Measurements from ENCODE around the gene TSG101. TPM values are rescaled to one million over a fixed set of nuclear protein-coding genes. Genes with fewer than 3 reads are reported as not detected.

The TSG101 gene
- total RNA-seq, 2 donors from 2014 or later: 56.3 to 67.4 TPM

GRCh38 chr11:18501629-18502028, 25.1 kb downstream of the TSG101 start:
- H3K4me1 Mint-ChIP-seq: no peaks in the 10 kb centered on the region
- DNase-seq: no peak
- Histone ChIP-seq H3K4me1 (ENCODE audit: control insufficient read depth, insufficient read depth, low read length) (no peaks in the 10 kb centered on the region), H3K36me3 (ENCODE audit: control insufficient read depth, insufficient read depth, low read length) (peaks cover 84% of the 10 kb centered on the region), H3K27ac (ENCODE audit: low read depth, low read length) (no peak overlapping the region), H3K9ac (ENCODE audit: extremely low read depth, low read length, poor library complexity, severe bottlenecking) (no peak overlapping the region), H3K4me3 (ENCODE audit: low read length) (no peak overlapping the region), H3K27me3 (ENCODE audit: control insufficient read depth, insufficient read depth, low read length, poor library complexity, severe bottlenecking) (no peaks in the 10 kb centered on the region), H3K9me3 (ENCODE audit: control insufficient read depth, low read length) (no peaks in the 10 kb centered on the region)
- no peaks in the 10 kb centered on the region for H3K27me3 Mint-ChIP-seq (ENCODE audit: insufficient read depth)
- no peak overlapping the region for H3K4me3 Mint-ChIP-seq
- H3K36me3 Mint-ChIP-seq (ENCODE audit: low read depth): peaks cover 75% of the 10 kb centered on the region
- H3K9me3 Mint-ChIP-seq: no peaks in the 10 kb centered on the region
- WGBS, 2 experiments (ENCODE audit: insufficient coverage in 1 of 2, insufficient read length in 1 of 2): 100% methylated on average over 1 of the region's 1 CpG; no CpG with 5 or more reads in 1 of the 2 experiments
- no peak for TF ChIP-seq CTCF (conservative IDR thresholded peaks at IDR 0.05)
- H3K27ac Mint-ChIP-seq: no peak overlapping the region

GRCh38 chr11:18498039-18498438, 28.7 kb downstream of the TSG101 start:
- Mint-ChIP-seq H3K27me3 (ENCODE audit: insufficient read depth) (no peaks in the 10 kb centered on the region), H3K27ac (no peak overlapping the region), H3K4me3 (no peak overlapping the region), H3K36me3 (ENCODE audit: low read depth) (peaks cover 63% of the 10 kb centered on the region), H3K4me1 (no peaks in the 10 kb centered on the region), H3K9me3 (no peaks in the 10 kb centered on the region)
- TF ChIP-seq CTCF (conservative IDR thresholded peaks at IDR 0.05): no peak
- H3K4me3 ChIP-seq (ENCODE audit: low read length): no peak overlapping the region
- DNase-seq: no peak
- H3K27ac ChIP-seq (ENCODE audit: low read depth, low read length): no peak overlapping the region
- H3K36me3 ChIP-seq (ENCODE audit: control insufficient read depth, insufficient read depth, low read length): peaks cover 75% of the 10 kb centered on the region
- WGBS, 2 experiments (ENCODE audit: insufficient coverage in 1 of 2, insufficient read length in 1 of 2): 92 to 97% methylated on average over 1 of the region's 1 CpG
- H3K9me3 ChIP-seq (ENCODE audit: control insufficient read depth, low read length): no peaks in the 10 kb centered on the region
- no peak overlapping the region for H3K9ac ChIP-seq (ENCODE audit: extremely low read depth, low read length, poor library complexity, severe bottlenecking)
- H3K27me3 ChIP-seq (ENCODE audit: control insufficient read depth, insufficient read depth, low read length, poor library complexity, severe bottlenecking): no peaks in the 10 kb centered on the region
- H3K4me1 ChIP-seq (ENCODE audit: control insufficient read depth, insufficient read depth, low read length): no peaks in the 10 kb centered on the region

- Mint-ChIP-seq H3K27ac (no peak overlapping the region), H3K27me3 (ENCODE audit: insufficient read depth) (no peaks in the 10 kb centered on the region), H3K4me1 (no peaks in the 10 kb centered on the region), H3K36me3 (ENCODE audit: low read depth) (peaks cover 49% of the 10 kb centered on the region), H3K4me3 (no peak overlapping the region), H3K9me3 (no peaks in the 10 kb centered on the region)
- Histone ChIP-seq H3K4me1 (ENCODE audit: control insufficient read depth, insufficient read depth, low read length) (no peaks in the 10 kb centered on the region), H3K9me3 (ENCODE audit: control insufficient read depth, low read length) (no peaks in the 10 kb centered on the region), H3K27ac (ENCODE audit: low read depth, low read length) (no peak overlapping the region), H3K4me3 (ENCODE audit: low read length) (no peak overlapping the region), H3K36me3 (ENCODE audit: control insufficient read depth, insufficient read depth, low read length) (peaks cover 75% of the 10 kb centered on the region), H3K9ac (ENCODE audit: extremely low read depth, low read length, poor library complexity, severe bottlenecking) (no peak overlapping the region), H3K27me3 (ENCODE audit: control insufficient read depth, insufficient read depth, low read length, poor library complexity, severe bottlenecking) (no peaks in the 10 kb centered on the region)
- 93% methylated on average over 3 of the region's 4 CpGs; no CpG with 5 or more reads in 1 of the 2 experiments for WGBS, 2 experiments (ENCODE audit: insufficient coverage in 1 of 2, insufficient read length in 1 of 2)
- no peak for DNase-seq
- TF ChIP-seq CTCF (conservative IDR thresholded peaks at IDR 0.05): no peak
Observed at GRCh38 chr11:18495703-18496102, 31.0 kb downstream of the TSG101 start.

Measured in endodermal cell (in vitro differentiated cells).